Retinal pigment epithelial cell (primary cell): ENCODE results near the gene SPOP.
"Not testable (repeated sequence)": the region's sequence is repeated elsewhere in the genome, so short reads cannot be mapped to it uniquely, and the experiment has no call there.

Experiments
- DNase-seq: peaks from one replicate; pipeline ENCODE4 v3.0.0-alpha.2; 2010; ENCODE audit warnings: low read depth
- H3K4me3 ChIP-seq: 2 replicates; pipeline ENCODE4 v1.5.1; 2011; ENCODE audit warnings: mild to moderate bottlenecking, low read length, control low read depth, moderate library complexity
- TF ChIP-seq, protein P1 (sequence below): conservative IDR thresholded peaks from 2 replicates; pipeline ENCODE4 v1.5.1; 2011; ENCODE audit warnings: low read depth, low read length, control low read depth, inconsistent platforms

Gene SPOP

DNA sequence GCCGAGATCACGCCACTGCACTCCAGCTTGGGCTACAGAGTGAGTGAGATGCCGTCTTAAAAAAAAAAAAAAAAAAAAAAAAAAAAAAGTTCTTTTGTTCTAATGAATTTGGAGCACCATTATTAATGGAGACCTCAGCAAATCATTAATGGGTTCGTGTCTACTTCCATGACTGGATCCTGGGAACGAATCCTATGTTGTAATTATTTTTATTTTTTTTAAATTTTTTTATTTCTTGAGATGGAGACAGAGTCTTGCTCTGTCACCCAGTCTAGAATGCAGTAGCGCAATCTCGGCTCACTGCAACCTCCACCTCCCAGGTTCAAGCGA, 30.7 kb downstream of the SPOP start:
- DNase-seq = no peak
- TF ChIP-seq, protein P1, sequence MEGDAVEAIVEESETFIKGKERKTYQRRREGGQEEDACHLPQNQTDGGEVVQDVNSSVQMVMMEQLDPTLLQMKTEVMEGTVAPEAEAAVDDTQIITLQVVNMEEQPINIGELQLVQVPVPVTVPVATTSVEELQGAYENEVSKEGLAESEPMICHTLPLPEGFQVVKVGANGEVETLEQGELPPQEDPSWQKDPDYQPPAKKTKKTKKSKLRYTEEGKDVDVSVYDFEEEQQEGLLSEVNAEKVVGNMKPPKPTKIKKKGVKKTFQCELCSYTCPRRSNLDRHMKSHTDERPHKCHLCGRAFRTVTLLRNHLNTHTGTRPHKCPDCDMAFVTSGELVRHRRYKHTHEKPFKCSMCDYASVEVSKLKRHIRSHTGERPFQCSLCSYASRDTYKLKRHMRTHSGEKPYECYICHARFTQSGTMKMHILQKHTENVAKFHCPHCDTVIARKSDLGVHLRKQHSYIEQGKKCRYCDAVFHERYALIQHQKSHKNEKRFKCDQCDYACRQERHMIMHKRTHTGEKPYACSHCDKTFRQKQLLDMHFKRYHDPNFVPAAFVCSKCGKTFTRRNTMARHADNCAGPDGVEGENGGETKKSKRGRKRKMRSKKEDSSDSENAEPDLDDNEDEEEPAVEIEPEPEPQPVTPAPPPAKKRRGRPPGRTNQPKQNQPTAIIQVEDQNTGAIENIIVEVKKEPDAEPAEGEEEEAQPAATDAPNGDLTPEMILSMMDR = no peak
- H3K4me3 ChIP-seq = no peak overlapping the region

DNA sequence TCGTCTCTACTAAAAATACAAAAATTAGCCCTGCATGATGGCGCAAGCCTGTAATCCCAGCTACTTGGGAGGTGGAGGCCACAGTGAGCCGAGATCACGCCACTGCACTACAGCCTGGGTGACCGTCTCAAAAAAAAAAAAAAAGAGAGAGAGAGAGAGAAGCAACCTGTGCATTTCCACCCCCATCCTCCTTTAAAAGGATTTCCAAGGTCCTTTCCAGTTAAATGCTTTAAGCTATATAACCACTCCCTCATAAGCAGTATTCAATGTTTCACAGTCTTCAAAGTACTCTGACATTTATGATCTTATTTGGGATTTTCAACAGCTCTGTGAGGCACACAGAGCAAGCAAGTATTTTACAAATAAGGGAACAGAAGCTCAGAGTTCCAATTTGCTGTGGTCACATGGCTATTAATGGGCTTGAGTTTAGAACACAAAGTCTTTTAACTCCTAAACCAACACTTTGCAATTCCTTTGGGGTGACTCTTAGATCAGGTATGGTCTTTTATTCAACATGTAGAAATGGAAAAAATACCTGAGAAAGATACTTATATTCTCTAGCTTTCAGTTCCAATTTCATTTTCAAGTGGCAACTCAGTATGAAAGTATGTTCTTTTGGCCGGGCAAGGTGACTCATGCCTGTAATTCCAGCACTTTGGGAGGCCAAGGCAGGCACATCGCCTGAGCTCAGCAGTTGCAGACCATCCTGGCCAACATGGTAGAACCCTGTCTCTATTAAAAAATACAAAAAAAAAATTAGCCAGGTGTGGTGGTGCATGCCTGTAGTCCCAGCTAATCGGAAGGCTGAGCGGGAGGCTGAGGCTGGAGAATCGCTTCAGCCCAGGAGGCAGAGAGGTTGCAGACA, 31.3 kb downstream of the SPOP start:
- DNase-seq = no peak
- H3K4me3 ChIP-seq = peak overlapping the region; percentile 2

DNA sequence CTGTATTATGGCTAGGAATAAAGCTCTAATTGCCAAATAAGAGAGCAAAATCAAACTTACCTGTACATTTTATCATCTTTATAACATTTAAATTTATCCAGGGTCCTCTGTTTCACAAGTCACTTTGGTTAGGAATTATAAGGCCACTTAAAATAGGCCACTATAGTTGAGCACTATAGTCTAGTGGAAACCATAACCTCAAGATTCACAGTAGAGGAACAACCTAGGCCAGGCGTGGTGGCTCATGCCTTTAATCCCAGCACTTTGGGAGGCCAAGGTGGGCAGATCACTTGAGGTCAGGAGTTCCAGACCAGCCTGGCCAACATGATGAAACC, 31.9 kb downstream of the SPOP start:
- H3K4me3 ChIP-seq, DNase-seq: not testable (repeated sequence)

More for the DNA sequence above, 31.3 kb downstream of the SPOP start:
- TF ChIP-seq, protein P1 = no peak

DNA sequence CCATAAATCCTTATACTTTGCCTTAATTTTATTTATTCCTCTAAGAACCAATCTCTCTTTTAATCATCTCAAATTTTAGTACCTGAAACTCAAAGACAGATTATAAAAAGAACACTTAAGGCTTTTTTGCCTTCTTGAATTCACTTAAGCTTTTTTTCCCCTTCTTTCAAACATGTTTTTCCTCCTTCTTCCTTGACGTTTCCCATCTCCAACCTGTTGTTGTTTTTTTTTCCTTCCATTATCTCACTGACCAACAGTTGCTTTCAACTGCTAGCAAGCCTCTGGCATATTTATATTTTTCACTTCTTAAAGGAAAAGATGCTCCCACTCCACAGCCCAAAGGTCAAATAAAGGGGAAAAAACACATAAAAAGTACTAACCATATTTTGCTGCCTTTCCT, 32.2 kb downstream of the SPOP start:
- DNase-seq = no peak
- no peak overlapping the region for H3K4me3 ChIP-seq
- TF ChIP-seq, protein P1 = no peak

DNA sequence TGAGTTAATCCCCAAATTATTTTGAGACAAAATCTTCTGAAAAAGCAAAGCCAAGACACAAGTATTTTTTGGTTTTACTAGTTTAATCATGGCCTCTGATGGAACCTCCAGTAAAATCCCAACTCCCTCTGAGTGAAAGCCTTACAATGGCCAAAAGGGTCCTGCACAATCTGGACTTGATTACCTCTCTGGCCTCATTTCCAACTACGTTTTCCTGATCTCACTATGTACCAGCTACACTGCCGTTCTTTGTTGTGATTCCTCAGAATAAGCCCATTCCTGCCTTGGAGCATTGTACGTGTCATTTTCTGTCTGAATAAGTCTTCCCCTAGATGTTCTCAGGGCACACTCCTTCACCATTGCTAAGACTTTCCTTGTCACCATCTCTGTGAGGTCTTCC, 37.3 kb downstream of the SPOP start:
- no peak for DNase-seq
- no peak overlapping the region for H3K4me3 ChIP-seq
- TF ChIP-seq, protein P1 = no peak

DNA sequence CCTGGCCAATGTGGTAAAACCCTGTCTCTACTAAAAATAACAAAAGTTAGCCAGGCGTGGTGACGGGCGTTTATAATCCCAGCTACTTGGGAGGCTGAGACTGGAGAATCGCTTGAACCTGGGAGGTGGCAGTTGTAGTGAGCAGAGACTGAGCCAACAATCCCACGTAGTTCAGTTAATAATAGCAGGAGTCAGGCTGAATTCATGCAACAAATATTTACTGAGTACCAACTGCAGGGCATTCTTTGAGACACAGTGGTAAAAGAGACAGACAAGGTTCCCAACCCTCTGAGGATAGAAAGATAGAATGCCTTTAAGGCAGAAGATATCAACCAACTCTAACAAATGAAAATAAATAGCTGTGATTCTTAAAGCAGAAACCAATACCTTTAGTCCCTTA, 39.1 kb downstream of the SPOP start:
- H3K4me3 ChIP-seq = no peak overlapping the region
- DNase-seq = no peak
- TF ChIP-seq, protein P1 = no peak

DNA sequence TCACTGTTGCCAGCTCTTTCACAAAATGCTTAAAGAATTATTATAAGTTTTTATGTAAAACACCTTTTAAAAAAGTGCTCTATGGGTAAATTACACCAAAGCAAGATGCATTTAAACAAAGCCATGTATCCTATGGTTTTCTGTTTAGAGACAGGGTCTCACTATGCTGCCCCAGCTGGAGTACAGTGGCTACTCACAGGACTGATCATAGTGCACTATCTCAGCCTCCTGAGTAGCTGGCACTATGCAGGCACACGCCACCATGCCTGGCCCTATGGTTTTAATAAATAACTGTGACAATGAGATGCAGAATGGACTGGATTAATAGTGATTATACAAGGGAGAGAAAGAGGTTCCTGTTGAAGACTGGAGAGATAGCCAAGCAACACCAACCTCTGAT, 40.2 kb downstream of the SPOP start:
- TF ChIP-seq, protein P1 = no peak
- no peak for DNase-seq
- H3K4me3 ChIP-seq = no peak overlapping the region

DNA sequence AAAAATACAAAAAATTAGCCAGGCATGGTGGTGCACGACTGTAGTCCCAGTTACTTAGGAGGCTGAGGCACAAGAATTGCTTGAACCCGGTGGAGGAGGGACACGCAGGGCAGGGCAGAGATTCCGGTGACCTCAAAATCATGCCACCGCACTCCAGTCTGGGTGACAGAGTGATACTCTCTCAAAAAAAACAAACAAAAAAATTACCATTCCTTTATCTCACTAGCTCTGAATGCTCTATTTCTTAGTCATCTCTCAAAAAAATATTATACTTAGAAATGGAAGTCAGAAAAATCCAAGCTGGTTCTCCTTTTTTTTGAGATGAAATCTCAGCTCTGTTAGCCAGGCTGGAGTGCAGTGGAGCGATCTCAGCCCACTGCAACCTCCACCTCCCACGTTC, 40.8 kb downstream of the SPOP start:
- no peak overlapping the region for H3K4me3 ChIP-seq
- DNase-seq = no peak
- TF ChIP-seq, protein P1 = no peak
